ENCODE data around the gene TBC1D14.

TBC1D14 gene

DNA sequence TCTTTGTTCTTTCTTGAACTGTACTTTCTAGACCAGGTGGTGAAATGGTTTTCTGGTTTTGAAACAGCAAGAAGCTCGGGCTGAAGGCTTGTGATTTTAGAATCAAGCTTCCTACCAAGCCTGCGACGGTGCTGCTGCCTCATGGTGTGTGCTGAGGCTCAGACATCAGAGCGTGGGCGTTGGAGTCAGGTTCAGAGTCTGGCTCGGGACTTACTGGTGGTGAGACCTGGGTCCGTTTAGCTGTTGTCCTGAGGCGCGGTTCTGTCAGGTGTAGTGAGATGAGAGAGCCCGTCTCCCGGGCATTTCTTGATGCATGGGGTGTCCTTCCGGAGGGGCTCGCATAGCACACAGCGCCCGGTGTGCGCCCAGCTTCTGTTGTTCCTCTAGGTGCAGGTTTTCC is 113.9 kb downstream of the TBC1D14 start:
- TF ChIP-seq CTCF (IDR thresholded peaks at IDR 0.05; ENCODE audit: insufficient read depth, missing control alignments), result no peak
- no peak for DNase-seq (ENCODE audit: insufficient read length, low spot score)
- FAIRE-seq, result no peak

DNA sequence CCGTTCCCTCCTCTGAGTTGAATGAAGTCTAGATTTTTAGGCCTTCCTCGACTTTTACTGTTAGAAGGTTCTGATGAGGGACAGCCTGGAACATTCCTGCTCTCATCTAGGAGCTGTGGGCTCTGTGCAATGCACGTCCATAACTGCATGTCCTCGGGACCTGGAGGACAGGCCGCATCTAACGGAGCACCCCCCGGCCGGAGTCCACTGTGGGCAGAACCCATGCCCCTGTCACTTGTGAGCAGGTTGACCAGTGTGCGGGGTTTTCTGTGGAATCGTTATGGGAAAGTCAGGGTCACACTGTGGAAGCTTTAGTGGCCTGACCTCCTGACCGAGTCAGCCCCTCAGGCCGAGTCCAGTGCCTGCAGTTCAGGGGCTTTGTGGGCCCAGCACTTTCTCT is 114.3 kb downstream of the TBC1D14 start:
- TF ChIP-seq CTCF (IDR thresholded peaks at IDR 0.05; ENCODE audit: insufficient read depth, missing control alignments), result no peak
- DNase-seq (ENCODE audit: insufficient read length, low spot score), result no peak
- no peak for FAIRE-seq

GRCh38 chr4:7024336-7024890 is 114.8 kb downstream of the TBC1D14 start:
- no peak for FAIRE-seq
- DNase-seq (ENCODE audit: insufficient read length, low spot score), result no peak
- no peak for TF ChIP-seq CTCF (IDR thresholded peaks at IDR 0.05; ENCODE audit: insufficient read depth, missing control alignments)

DNA sequence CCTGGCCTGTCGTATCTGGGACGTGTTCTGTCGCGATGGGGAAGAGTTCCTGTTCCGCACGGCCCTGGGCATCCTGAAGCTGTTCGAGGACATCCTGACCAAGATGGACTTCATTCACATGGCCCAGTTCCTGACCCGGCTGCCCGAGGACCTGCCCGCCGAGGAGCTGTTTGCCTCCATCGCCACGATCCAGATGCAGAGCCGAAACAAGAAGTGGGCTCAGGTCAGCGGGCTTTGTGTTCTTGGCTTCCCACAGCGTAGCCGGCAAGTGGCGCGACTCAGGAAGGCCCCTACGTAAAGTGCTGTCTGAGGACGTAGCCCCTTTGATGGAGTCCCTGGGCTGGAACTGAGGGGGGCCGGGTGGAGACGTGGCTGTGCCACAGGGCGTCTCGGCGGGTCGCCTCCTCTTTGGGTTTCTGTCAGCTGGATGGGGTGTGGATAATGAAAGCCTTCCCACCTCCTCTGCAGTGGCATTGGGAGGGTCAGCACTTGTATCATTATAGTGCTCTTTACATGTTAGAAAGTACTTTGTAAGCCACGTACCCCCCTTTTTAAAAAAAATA is 115.5 kb downstream of the TBC1D14 start:
- no peak for DNase-seq (ENCODE audit: insufficient read length, low spot score)
- no peak for TF ChIP-seq CTCF (IDR thresholded peaks at IDR 0.05; ENCODE audit: insufficient read depth, missing control alignments)
- FAIRE-seq, result no peak

DNA sequence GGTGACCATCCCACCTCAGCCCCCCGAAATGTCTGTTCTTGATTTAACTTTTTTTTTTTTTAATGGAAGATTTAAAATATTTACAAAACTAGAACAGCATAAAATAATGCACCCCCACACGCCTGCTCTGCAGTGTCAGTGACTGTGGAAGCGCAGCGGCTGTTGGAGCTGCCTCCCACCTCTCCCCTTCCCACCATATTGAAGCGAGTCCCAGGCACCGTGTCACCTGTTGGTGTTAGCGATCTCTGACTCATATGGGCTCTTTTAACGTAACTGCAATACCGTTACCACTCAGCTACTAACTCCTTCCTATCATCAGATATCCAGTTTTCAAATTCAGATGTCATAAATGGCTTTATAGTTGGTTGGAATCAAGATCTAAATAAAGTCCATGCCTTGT is 116.5 kb downstream of the TBC1D14 start:
- TF ChIP-seq CTCF (IDR thresholded peaks at IDR 0.05; ENCODE audit: insufficient read depth, missing control alignments), result no peak
- FAIRE-seq (no peak), DNase-seq (ENCODE audit: insufficient read length, low spot score) (no peak)

DNA sequence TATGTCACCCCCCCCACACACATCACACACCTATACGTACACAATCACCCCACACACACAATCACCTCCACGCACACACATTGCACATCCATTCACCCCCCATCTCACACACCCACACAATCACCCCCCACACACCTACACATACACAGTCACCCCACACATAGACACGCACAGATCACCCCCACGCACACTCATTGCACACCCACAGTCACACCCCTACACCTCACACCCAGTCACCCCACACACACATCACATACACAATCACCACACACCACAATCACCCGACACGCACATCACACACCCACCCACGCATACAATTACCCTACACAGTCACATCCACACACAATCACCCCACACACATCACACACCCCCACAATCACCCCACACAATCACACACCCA is 117.7 kb downstream of the TBC1D14 start:
- no peak for TF ChIP-seq CTCF (IDR thresholded peaks at IDR 0.05; ENCODE audit: insufficient read depth, missing control alignments)
- FAIRE-seq (no peak), DNase-seq (ENCODE audit: insufficient read length, low spot score) (no peak)

GRCh38 chr4:7027913-7028312 is 118.3 kb downstream of the TBC1D14 start:
- no peak for FAIRE-seq
- no peak for DNase-seq (ENCODE audit: insufficient read length, low spot score)
- TF ChIP-seq CTCF (IDR thresholded peaks at IDR 0.05; ENCODE audit: insufficient read depth, missing control alignments), result no peak
